ENCODE data around the gene KCNJ12.
"Not testable (repeated sequence)": the region's sequence is repeated elsewhere in the genome, so short reads cannot be mapped to it uniquely, and the experiment has no call there.

Gene KCNJ12

GRCh38 chr17:21422311-21423189, 46.4 kb downstream of the KCNJ12 start:
- not testable (repeated sequence) for DNase-seq (ENCODE audit: low read depth in 2 of 2)

GRCh38 chr17:21423190-21423493, 47.0 kb downstream of the KCNJ12 start:
- DNase-seq (ENCODE audit: low read depth in 2 of 2) = not testable (repeated sequence)

- DNase-seq (ENCODE audit: low read depth in 2 of 2) = not testable (repeated sequence)
Measured at GRCh38 chr17:21424697-21425096, 48.5 kb downstream of the KCNJ12 start.

- no peak for DNase-seq (ENCODE audit: low read depth in 2 of 2)
Measured at GRCh38 chr17:21425321-21425720, 49.2 kb downstream of the KCNJ12 start.

- DNase-seq (ENCODE audit: low read depth in 2 of 2) = no peak
Measured at GRCh38 chr17:21425736-21426135, 49.6 kb downstream of the KCNJ12 start.

GRCh38 chr17:21426246-21426645, 50.1 kb downstream of the KCNJ12 start:
- not testable (repeated sequence) for DNase-seq (ENCODE audit: low read depth in 2 of 2)

GRCh38 chr17:21426876-21427275, 50.7 kb downstream of the KCNJ12 start:
- DNase-seq (ENCODE audit: low read depth in 2 of 2) = not testable (repeated sequence)

- DNase-seq (ENCODE audit: low read depth in 2 of 2) = not testable (repeated sequence)
Measured at GRCh38 chr17:21427727-21428126, 51.6 kb downstream of the KCNJ12 start.

- DNase-seq (ENCODE audit: low read depth in 2 of 2) = not testable (repeated sequence)
Measured at GRCh38 chr17:21428752-21429424, 52.7 kb downstream of the KCNJ12 start.

- DNase-seq (ENCODE audit: low read depth in 2 of 2) = not testable (repeated sequence)
Measured at GRCh38 chr17:21429921-21430628, 53.9 kb downstream of the KCNJ12 start.

GRCh38 chr17:21433971-21434370, 57.8 kb downstream of the KCNJ12 start:
- DNase-seq (ENCODE audit: low read depth in 2 of 2) = not testable (repeated sequence)

GRCh38 chr17:21434976-21435375, 58.8 kb downstream of the KCNJ12 start:
- not testable (repeated sequence) for DNase-seq (ENCODE audit: low read depth in 2 of 2)

GRCh38 chr17:21436481-21436880, 60.3 kb downstream of the KCNJ12 start:
- DNase-seq (ENCODE audit: low read depth in 2 of 2) = not testable (repeated sequence)

GRCh38 chr17:21436883-21437836, 61.0 kb downstream of the KCNJ12 start:
- not testable (repeated sequence) for DNase-seq (ENCODE audit: low read depth in 2 of 2)

GRCh38 chr17:21438316-21439014, 62.3 kb downstream of the KCNJ12 start:
- not testable (repeated sequence) for DNase-seq (ENCODE audit: low read depth in 2 of 2)

GRCh38 chr17:21439015-21439336, 62.8 kb downstream of the KCNJ12 start:
- DNase-seq (ENCODE audit: low read depth in 2 of 2) = not testable (repeated sequence)

- no peak for DNase-seq (ENCODE audit: low read depth in 2 of 2)
Measured at GRCh38 chr17:21445091-21445650, 69.0 kb downstream of the KCNJ12 start.

GRCh38 chr17:21447552-21447951, 71.4 kb downstream of the KCNJ12 start:
- not testable (repeated sequence) for DNase-seq (ENCODE audit: low read depth in 2 of 2)

- DNase-seq (ENCODE audit: low read depth in 2 of 2) = not testable (repeated sequence)
Measured at GRCh38 chr17:21449891-21450290, 73.7 kb downstream of the KCNJ12 start.

- no peak for DNase-seq (ENCODE audit: low read depth in 2 of 2)
Measured at GRCh38 chr17:21451975-21452374, 75.8 kb downstream of the KCNJ12 start.
